ENCODE results near the gene ERBB2.
"Not testable (repeated sequence)": the region's sequence is repeated elsewhere in the genome, so short reads cannot be mapped to it uniquely, and the experiment has no call there.

ERBB2 gene

GRCh38 chr17:39748444-39749034 lies 48.7 kb downstream of the ERBB2 start:
- not testable (repeated sequence) for DNase-seq

GRCh38 chr17:39750131-39751015 lies 50.5 kb downstream of the ERBB2 start:
- DNase-seq = no peak

GRCh38 chr17:39751016-39751543 lies 51.2 kb downstream of the ERBB2 start:
- DNase-seq = no peak

- no peak for DNase-seq
Measured at GRCh38 chr17:39751637-39752036, 51.8 kb downstream of the ERBB2 start.

- no peak for DNase-seq
Measured at GRCh38 chr17:39752241-39752881, 52.5 kb downstream of the ERBB2 start.

- DNase-seq = peak; percentile 63
Measured at GRCh38 chr17:39753514-39754160, 53.8 kb downstream of the ERBB2 start.

GRCh38 chr17:39754161-39754957 lies 54.5 kb downstream of the ERBB2 start:
- DNase-seq = peak; percentile 89

- no peak for DNase-seq
Measured at GRCh38 chr17:39754958-39755553, 55.2 kb downstream of the ERBB2 start.

- peak; percentile 35 for DNase-seq
Measured at GRCh38 chr17:39755554-39756379, 55.9 kb downstream of the ERBB2 start.

- no peak for DNase-seq
Measured at GRCh38 chr17:39756380-39757079, 56.7 kb downstream of the ERBB2 start.

GRCh38 chr17:39757176-39757662 lies 57.4 kb downstream of the ERBB2 start:
- no peak for DNase-seq

- no peak for DNase-seq
Measured at GRCh38 chr17:39757931-39758873, 58.3 kb downstream of the ERBB2 start.

GRCh38 chr17:39759204-39759603 lies 59.3 kb downstream of the ERBB2 start:
- DNase-seq = no peak

GRCh38 chr17:39761861-39762496 lies 62.1 kb downstream of the ERBB2 start:
- no peak for DNase-seq

- no peak for DNase-seq
Measured at GRCh38 chr17:39763051-39763820, 63.4 kb downstream of the ERBB2 start.

- not testable (repeated sequence) for DNase-seq
Measured at GRCh38 chr17:39764171-39764570, 64.3 kb downstream of the ERBB2 start.

- no peak for DNase-seq
Measured at GRCh38 chr17:39765175-39765574, 65.3 kb downstream of the ERBB2 start.
